Astrocyte (in vitro differentiated cells and primary cell): ENCODE data around the gene RESP18.

Source experiments
- CTCF ChIP-seq: IDR thresholded peaks from 2 replicates; pipeline ENCODE4 v1.5.1; 2011; ENCODE audit warnings: low read depth, mild to moderate bottlenecking, inconsistent platforms, low read length, moderate library complexity; ENCODE audit not compliant: insufficient read depth
- EZH2 ChIP-seq: IDR thresholded peaks from 2 replicates; pipeline ENCODE4 v1.6.1; 2012; ENCODE audit warnings: mild to moderate bottlenecking, low read length, inconsistent platforms; ENCODE audit not compliant: insufficient read depth

GRCh38 chr2:219362524-219363164 lies 30.1 kb upstream of the RESP18 start:
- no peak for TF ChIP-seq CTCF
- no peak for TF ChIP-seq EZH2
